Measurements from ENCODE around the gene NLGN1.

- TF ChIP-seq POLR2A (IDR thresholded peaks at IDR 0.05) (no peak), CTCF (IDR thresholded peaks at IDR 0.05) (no peak)
Measured at GRCh38 chr3:173986861-173987410, 589.4 kb downstream of the NLGN1 start.

Data from heart left ventricle (tissue), 13 donors.